Activated T-helper 1 cell treated with Interleukin-2 at 50 U/mL for 16 hours (primary cell): ENCODE data around the gene IL13RA2.

Experiments
- DNase-seq: peaks from one replicate; pipeline ENCODE4 v3.0.0-alpha.2; 2020; ENCODE audit warnings: low read depth

IL13RA2 gene

GRCh38 chrX:114985967-114986592 is 31.3 kb downstream of the IL13RA2 start:
- no peak for DNase-seq

- no peak for DNase-seq
Observed at GRCh38 chrX:114976292-114976691, 41.1 kb downstream of the IL13RA2 start.

GRCh38 chrX:114973013-114973412 is 44.4 kb downstream of the IL13RA2 start:
- no peak for DNase-seq

- no peak for DNase-seq
Observed at GRCh38 chrX:114970806-114971205, 46.6 kb downstream of the IL13RA2 start.

GRCh38 chrX:114964374-114964773 is 53.0 kb downstream of the IL13RA2 start:
- DNase-seq: no peak

GRCh38 chrX:114962209-114962608 is 55.2 kb downstream of the IL13RA2 start:
- no peak for DNase-seq

GRCh38 chrX:114959729-114960128 is 57.7 kb downstream of the IL13RA2 start:
- DNase-seq: no peak
